ENCODE results near the gene VANGL1. TPM values are rescaled to one million over a fixed set of nuclear protein-coding genes. Genes with fewer than 3 reads are reported as not detected.

Gene VANGL1

DNA sequence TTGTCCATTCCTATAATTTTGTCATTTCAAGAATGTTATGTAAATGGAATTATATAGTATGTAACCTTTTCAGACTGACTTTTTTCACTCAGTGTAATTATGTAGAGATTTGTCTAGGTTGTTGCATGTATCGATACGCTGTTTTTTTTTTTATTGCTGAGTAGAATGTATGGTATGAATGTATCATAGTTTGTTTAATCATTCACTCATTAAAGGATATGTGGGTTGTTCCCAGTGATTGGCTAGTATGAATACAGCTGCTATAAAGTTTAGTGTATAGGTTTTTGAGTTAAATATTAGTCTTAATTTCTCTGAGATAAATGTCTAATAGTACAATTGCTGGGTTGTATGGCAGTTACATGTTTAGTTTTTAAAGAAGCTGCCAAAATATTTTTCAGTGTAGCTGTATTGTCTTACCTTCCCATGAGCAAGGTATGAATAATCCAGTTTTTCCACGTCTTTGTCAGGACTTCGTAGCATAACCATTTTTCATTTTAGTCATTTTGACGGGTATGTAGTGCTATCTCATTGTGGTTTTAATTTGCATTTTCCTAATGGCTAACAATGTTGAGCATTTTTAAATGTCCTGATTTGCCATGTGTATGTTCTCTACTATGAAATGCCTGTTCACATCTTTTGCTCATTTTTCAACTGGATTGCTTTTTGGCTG is 104.4 kb downstream of the VANGL1 start:
- Histone ChIP-seq H3K9ac (ENCODE audit: low read length) (no peak overlapping the region), H2AK5ac (ENCODE audit: low read length, severe bottlenecking) (no peak overlapping the region), H2BK5ac (ENCODE audit: low read depth, low read length, poor library complexity, severe bottlenecking) (no peak overlapping the region), H3K27ac (ENCODE audit: low read length, poor library complexity, severe bottlenecking) (no peak overlapping the region), H2BK15ac (ENCODE audit: low read depth, poor library complexity, severe bottlenecking) (no peak overlapping the region), H3K79me1 (replicated peaks; ENCODE audit: low read length, poor library complexity, severe bottlenecking) (no peaks in the 10 kb centered on the region), H3K27me3 (ENCODE audit: control insufficient read depth in 1 of 2, insufficient read depth in 1 of 2, low read length in 2 of 2) (peaks cover 3 to 5% of the 10 kb centered on the region in 2 experiments), H3K9me3 (ENCODE audit: control insufficient read depth, low read length) (no peaks in the 10 kb centered on the region), H3K18ac (ENCODE audit: low read depth in 1 of 2, low read length in 2 of 2) (no peak overlapping the region), H2AFZ (ENCODE audit: low read depth, low read length) (no peak overlapping the region), H2BK120ac (ENCODE audit: low read depth, low read length) (no peak overlapping the region), H4K91ac (ENCODE audit: low read length) (no peak overlapping the region), H3K4me1 (ENCODE audit: control insufficient read depth, insufficient read depth, low read depth, low read length) (peaks cover 1% of the 10 kb centered on the region), H3K4me3 (ENCODE audit: insufficient read depth in 1 of 2, low read depth in 1 of 2, low read length in 2 of 2) (no peak overlapping the region), H3K36me3 (ENCODE audit: control insufficient read depth in 1 of 2, insufficient read depth in 2 of 2, low read depth in 1 of 2, low read length in 2 of 2) (no peaks in the 10 kb centered on the region), H3K4ac (ENCODE audit: low read depth in 1 of 2, low read length in 2 of 2) (no peak overlapping the region), H2BK12ac (ENCODE audit: low read length in 2 of 2) (no peak overlapping the region), H3K4me2 (ENCODE audit: low read length, poor library complexity, severe bottlenecking) (no peak overlapping the region), H3K14ac (ENCODE audit: low read length in 2 of 2) (no peak overlapping the region), H3K23ac (ENCODE audit: low read length in 2 of 2) (no peak overlapping the region), H4K8ac (ENCODE audit: low read length) (no peak overlapping the region)
- 91% methylated on average over 5 of the region's 5 CpGs for WGBS
- no peak for DNase-seq

Small RNA genes within 50 kb of the gene (small RNA-seq; reads per million reads assigned to genes)
- not detected for gene RF00406 (ENCODE audit: low read depth)
- gene RN7SL420P (ENCODE audit: low read depth) = not detected

All from mesenchymal stem cell (in vitro differentiated cells and primary cell).